RCC 7860 (cell line): ENCODE measurements around the gene INTS14.

Source experiments
- DNase-seq: peaks from one replicate; pipeline ENCODE4 v3.0.0-alpha.2; 2015; ENCODE audit warnings: low spot score
- FAIRE-seq: peaks from 2 replicates; lab custom pipeline; 2012; peaks lifted over from hg19 to GRCh38; lab: Jason Lieb, UNC

INTS14 gene

DNA sequence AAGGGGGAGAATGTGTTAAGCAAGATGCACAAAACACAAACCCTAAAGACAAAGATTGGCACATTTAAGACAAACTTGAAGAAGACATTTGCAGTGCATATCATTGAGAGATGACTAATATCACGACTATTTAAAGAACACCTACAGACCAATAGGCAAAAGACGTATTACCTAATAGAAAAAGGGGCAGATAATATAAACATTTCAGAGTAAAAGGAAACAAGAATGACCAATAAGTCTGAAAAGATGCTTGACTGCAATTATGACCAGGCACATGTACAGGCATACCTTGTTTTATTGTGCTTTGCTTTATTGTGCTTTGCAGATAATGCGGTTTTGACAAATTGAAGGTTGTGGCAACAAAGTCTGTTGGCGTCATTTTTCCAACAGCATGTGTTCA is 75.7 kb downstream of the INTS14 start:
- no peak for DNase-seq
- no peak for FAIRE-seq

DNA sequence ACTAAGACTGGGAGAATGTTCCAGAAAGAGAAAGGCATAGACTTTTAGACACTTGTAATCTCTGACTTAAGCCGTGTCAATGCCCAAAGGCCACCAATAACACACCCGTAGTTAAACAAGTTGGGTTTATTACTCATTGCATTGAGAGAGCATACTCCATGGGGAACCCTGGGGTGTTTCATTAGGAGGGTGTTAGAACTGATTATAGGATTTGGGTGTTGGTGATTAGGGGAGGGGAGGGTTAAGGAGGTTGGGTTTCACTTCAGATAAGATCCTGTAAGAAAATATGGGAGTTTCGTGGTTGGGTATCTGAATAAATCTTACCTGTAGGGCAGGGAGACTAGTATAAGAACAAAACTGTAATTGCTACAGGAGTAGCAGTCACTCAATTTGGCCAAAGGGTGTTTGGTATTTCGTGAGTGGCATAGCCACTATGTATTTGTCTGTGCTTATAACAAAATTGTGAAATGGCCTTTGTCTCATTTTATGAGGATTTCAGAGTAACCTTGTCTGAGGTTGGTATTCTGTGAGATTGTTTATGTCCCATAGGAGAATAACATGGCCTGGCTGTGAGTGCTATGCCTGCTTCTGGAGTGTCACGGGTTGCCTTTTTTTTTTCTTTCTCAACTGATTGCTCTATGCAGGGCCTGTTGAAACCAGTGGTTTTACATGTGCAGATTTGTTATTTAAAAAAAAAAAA is 77.7 kb downstream of the INTS14 start:
- FAIRE-seq (no peak), DNase-seq (no peak)

DNA sequence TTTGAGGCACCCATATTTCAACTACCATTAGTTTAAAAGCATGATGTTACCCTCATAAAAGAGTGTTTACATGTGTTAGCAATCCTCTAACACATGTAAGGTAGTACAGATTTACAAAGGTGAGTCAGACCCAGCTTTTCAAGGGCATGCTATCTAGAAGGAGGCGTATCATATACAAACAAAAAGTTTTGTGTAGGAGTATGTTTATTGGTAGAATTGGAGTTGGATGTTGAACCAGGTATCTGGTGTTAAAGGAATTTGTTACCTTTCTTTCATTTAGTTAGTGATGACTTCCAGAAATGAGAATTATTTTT is 78.2 kb downstream of the INTS14 start:
- FAIRE-seq (no peak), DNase-seq (no peak)

DNA sequence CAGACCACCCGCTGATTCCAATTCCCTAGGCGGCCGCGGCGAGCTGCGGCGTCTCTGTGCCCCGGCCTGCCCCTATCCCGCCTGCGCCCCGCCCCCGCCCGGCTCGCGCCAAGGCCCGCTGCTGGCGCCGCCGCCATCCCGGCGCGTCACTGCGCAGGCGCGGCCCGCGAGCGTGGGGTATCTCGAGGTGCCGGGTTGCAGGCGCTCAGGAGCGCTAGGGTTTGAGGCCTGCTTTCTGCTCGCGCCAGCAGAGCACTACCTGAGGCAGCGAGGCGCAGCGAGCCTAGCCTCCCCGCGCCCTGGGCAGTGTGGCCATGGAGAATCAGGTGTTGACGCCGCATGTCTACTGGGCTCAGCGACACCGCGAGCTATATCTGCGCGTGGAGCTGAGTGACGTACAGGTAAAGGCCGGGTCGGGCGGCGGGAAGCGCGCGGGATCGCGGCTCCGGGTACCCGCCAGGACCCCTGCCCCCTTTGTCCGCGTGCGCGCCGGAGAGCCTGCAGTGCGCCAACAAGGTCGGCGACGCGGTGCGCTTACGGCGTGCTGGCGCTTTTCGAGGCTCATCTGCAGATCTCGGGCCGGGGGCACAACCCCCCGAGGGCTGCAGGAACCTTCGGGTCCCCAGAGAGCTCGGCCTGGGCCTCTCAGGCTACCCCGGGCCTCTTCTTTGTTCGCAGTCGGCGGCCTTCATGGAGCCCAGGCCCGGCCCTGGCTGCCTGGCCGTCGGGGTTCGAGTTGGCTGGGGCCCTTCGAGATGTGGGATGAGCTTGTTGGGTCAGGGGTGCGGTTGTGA is 80.4 kb downstream of the INTS14 start, which contains the start of gene HACD3:
HACD3 (plus strand) TSS at position 146 of the 794 bp plus-strand sequence; CDS start at position 315, 169 bp downstream.
- FAIRE-seq (no peak), DNase-seq (peak; percentile 62)

DNA sequence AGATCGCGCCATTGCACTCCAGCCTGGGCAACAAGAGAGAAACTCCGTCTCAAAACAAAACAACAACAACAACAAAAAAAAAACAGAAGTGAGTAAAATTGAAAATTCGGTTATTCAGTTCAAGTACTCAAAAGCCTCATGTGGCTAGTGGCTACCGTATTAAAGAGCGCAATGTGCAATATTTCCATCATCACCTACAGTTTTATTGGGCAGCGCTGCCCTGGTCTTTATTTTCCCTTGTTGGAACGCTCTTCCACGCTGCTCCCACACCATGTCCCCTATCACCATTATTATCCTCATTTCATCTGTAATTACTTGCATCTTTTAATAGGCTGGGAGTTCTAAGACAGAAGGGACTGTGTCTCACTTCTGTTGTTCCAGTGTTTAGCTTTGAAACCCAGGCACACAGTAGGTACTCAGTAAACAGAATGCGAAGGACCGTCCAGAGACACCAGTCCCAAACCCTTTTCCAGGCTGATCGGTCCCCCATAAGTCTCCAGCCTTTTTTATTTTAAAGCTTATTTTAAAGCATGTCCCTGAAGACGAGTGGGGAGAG is 81.1 kb downstream of the INTS14 start:
- no peak for DNase-seq
- FAIRE-seq: no peak
